Breast epithelium (tissue), 4 donors: ENCODE measurements around the gene ZFHX3. TPM values are rescaled to one million over a fixed set of nuclear protein-coding genes. Genes with fewer than 3 reads are reported as not detected.

Experiments
- DNase-seq, 2 donors: peaks; one replicate each; pipeline ENCODE4 v3.0.0-alpha.2; 2019; ENCODE audit warnings: low spot score in 2 of 2
- H3K27ac ChIP-seq, 2 donors: fragments of 200-600 bp; sonication (generic) in 1 of 2; one replicate each; pipeline ENCODE4 v1.5.1; 2016 to 2019; ENCODE audit warnings: mild to moderate bottlenecking in 1 of 2
- H3K27me3 ChIP-seq, 2 donors: fragments of 200-600 bp; sonication (generic) in 1 of 2; one replicate each; pipeline versions ENCODE4 v1.5.1 to v1.6.0; 2017 to 2019; ENCODE audit warnings: control low read depth in 1 of 2, mild to moderate bottlenecking in 1 of 2
- H3K36me3 ChIP-seq: fragments of 200-600 bp; one replicate; pipeline ENCODE4 v1.5.1; 2019
- H3K4me1 ChIP-seq, 2 donors: fragments of 200-600 bp; sonication (generic); one replicate each; pipeline ENCODE4 v1.5.1; 2016 to 2019; ENCODE audit warnings: control low read depth in 1 of 2
- H3K4me3 ChIP-seq, 3 donors: fragments of 200-600 bp; sonication (generic); 1 replicate in 2 of 3; 2 replicates in 1 of 3; pipeline ENCODE4 v1.5.1; 2016 to 2019; ENCODE audit warnings: mild to moderate bottlenecking in 3 of 3, moderate library complexity in 2 of 3
- H3K9me3 ChIP-seq, 2 donors: fragments of 200-600 bp; sonication (generic) in 1 of 2; one replicate each; pipeline ENCODE4 v1.5.1; 2016 to 2019; ENCODE audit warnings: control low read depth in 1 of 2
- POLR2A ChIP-seq: fragments of 450-650 bp; IDR thresholded peaks from one replicate; pipeline ENCODE4 v1.6.1; 2016; ENCODE audit warnings: antibody characterized with exemption, mild to moderate bottlenecking, moderate library complexity
- POLR2AphosphoS5 ChIP-seq, 3 donors: sonication (generic); formaldehyde crosslinking; IDR thresholded peaks; one replicate each; pipeline ENCODE4 v1.6.1; 2017; ENCODE audit warnings: antibody characterized with exemption in 3 of 3
- intact Hi-C: fragments of 100-400 bp; cut with DNase I; formaldehyde crosslinking; loops from one replicate; pipeline ENCODE4 v1.15.1; 2023; ENCODE audit warnings: low total_unique reads
- total RNA-seq, 3 donors: library from RNA; depleted of rRNA; stranded (reverse); fragments of >200 nt; gene quantifications; one replicate each; pipeline ENCODE4 v1.1.0, GENCODE V29; 2016
- TF ChIP-seq, protein P1 (sequence below), 3 donors: fragments of 450-650 bp; IDR thresholded peaks; one replicate each; pipeline ENCODE4 v1.5.1; 2016 to 2017; ENCODE audit warnings: antibody characterized with exemption in 3 of 3, mild to moderate bottlenecking in 3 of 3, moderate library complexity in 3 of 3

Gene ZFHX3
- total RNA-seq, 3 donors from 2014 or later = 10.8 to 36.0 (median 11.8) TPM

DNA sequence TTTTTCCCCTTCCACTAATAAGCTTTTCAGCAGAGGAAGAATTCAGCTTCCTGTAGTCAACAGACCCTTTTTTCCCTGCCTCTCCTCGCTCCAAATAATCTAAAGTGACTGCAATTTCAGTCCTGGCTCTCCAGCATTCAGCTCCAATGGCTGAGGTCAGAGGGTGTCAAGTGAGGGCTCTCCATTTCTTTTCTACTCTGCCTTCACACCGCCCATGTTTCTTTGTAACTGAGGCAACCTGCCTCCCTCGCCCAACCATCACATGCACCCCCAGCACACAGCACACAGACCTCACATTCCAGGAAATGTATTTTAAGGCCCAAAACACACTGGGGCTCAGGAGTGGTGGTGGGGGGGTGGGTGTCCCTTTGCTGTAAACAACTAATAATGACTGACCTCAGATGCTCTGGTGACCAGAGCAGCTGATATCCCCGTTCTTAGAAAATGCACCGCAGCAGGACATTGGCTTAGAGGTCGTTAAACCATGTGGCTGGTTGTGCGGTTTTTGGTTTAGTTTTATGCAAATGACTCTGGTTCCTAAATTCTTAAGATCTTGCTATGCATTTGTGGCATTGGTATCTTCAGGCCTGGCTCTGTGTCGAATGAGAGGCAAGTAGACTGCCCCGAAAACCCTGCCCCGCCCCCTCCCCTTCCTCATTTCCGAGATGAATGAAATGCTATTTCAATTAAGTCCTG is 203.6 kb downstream of the ZFHX3 start:
- DNase-seq = no peak
- H3K36me3 ChIP-seq = no peaks in the 10 kb centered on the region
- H3K4me1 ChIP-seq = peaks cover 0 to 3% of the 10 kb centered on the region in 2 donors
- no peaks in the 10 kb centered on the region for H3K27me3 ChIP-seq
- no peak overlapping the region for H3K27ac ChIP-seq
- no peak for TF ChIP-seq POLR2A
- TF ChIP-seq POLR2AphosphoS5 (IDR thresholded peaks at IDR 0.05) = no peak
- TF ChIP-seq, protein P1, sequence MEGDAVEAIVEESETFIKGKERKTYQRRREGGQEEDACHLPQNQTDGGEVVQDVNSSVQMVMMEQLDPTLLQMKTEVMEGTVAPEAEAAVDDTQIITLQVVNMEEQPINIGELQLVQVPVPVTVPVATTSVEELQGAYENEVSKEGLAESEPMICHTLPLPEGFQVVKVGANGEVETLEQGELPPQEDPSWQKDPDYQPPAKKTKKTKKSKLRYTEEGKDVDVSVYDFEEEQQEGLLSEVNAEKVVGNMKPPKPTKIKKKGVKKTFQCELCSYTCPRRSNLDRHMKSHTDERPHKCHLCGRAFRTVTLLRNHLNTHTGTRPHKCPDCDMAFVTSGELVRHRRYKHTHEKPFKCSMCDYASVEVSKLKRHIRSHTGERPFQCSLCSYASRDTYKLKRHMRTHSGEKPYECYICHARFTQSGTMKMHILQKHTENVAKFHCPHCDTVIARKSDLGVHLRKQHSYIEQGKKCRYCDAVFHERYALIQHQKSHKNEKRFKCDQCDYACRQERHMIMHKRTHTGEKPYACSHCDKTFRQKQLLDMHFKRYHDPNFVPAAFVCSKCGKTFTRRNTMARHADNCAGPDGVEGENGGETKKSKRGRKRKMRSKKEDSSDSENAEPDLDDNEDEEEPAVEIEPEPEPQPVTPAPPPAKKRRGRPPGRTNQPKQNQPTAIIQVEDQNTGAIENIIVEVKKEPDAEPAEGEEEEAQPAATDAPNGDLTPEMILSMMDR (IDR thresholded peaks at IDR 0.05) = no peak
- H3K9me3 ChIP-seq = no peaks in the 10 kb centered on the region
- no peak overlapping the region for H3K4me3 ChIP-seq
- intact Hi-C loops = no loop called here

DNA sequence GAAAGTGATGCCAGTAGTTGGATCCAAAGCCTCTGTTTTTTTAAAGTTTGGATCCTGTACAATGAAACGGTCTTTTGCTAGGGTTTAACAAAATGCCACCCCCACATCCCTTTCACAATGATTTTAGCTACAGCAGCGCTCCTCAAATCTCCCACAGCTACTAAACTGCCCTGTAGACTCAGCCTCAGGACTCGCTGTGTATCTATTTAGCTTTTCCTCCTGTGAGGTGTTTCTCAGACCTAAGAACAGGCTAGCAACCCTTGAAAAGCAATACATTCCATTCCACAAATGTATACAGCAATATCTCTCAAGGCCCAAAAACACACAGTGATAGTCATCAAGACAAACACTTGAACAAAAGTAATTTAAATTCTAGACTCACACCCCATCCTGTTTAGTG is 206.4 kb downstream of the ZFHX3 start:
- no peak for DNase-seq
- intact Hi-C loops = no loop called here

DNA sequence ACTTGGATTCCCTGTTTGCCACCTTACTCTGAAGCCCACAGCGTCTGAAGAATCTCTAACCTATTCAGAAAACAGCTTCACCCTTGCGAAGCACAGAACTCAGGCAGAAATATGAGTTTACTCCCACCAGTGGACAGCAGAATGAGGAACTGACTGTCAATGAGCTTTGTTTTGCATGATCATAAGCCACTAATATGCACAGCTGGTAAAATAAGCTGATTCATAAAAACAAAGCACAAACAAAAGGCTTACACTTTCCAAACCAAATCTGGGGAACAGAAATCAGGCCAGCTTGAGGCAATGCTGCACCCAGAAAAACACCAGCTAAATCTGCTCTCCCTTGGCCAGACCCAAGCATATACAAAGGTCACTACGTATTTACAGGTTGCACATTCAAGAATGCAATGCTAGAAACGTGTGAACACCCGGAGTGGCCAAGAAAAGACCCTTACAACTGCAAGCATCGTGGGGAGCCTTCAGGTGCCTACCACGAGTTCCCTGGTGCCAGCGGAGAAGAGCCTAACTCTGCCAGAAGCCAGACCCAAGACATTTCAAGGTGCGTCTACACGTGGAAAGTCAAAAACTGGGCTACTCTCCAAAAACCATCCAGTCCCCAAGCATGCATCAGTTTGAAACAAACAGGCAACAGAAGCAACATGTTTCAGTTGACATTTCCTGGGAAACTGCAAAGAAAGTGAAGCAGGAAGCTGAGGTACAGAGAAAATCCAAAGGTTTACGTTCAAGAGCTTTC is 207.1 kb downstream of the ZFHX3 start:
- H3K4me3 ChIP-seq = no peak overlapping the region
- TF ChIP-seq, protein P1 (IDR thresholded peaks at IDR 0.05) = no peak
- no peak for TF ChIP-seq POLR2A
- no peak for TF ChIP-seq POLR2AphosphoS5 (IDR thresholded peaks at IDR 0.05)
- DNase-seq = no peak
- intact Hi-C loops = no loop called here
- H3K36me3 ChIP-seq = no peaks in the 10 kb centered on the region
- peaks cover 0 to 3% of the 10 kb centered on the region in 2 donors for H3K4me1 ChIP-seq
- no peak overlapping the region for H3K27ac ChIP-seq
- H3K27me3 ChIP-seq = no peaks in the 10 kb centered on the region
- H3K9me3 ChIP-seq = no peaks in the 10 kb centered on the region

More for the DNA sequence above, 206.4 kb downstream of the ZFHX3 start:
- no peak overlapping the region for H3K27ac ChIP-seq
- H3K27me3 ChIP-seq = no peaks in the 10 kb centered on the region
- H3K36me3 ChIP-seq = no peaks in the 10 kb centered on the region
- no peak for TF ChIP-seq POLR2A
- no peak for TF ChIP-seq POLR2AphosphoS5 (IDR thresholded peaks at IDR 0.05)
- TF ChIP-seq, protein P1 (IDR thresholded peaks at IDR 0.05) = no peak
- no peaks in the 10 kb centered on the region for H3K9me3 ChIP-seq
- no peak overlapping the region for H3K4me3 ChIP-seq
- H3K4me1 ChIP-seq = peaks cover 0 to 3% of the 10 kb centered on the region in 2 donors

DNA sequence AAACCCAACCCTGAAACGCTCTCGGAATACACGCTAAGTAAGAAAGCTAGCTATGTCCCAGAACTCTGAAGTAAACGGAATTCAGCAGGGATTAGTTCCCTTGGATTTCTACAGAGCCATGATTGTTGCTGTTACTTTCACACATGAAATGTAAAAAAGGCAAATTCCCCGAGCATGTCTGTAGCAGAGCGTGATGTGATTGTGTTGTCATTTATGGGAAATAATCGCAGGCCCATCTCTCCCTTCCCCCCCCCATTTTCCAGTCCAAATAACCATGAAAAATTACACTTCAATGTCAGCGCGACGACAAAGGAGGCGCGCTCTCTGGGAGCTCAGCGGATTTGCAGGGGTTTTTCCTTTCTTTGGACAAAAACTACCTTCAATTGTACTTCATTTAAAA is 209.0 kb downstream of the ZFHX3 start:
- Histone ChIP-seq H3K9me3 (no peaks in the 10 kb centered on the region), H3K36me3 (no peaks in the 10 kb centered on the region), H3K27ac (no peak overlapping the region), H3K4me3 (no peak overlapping the region), H3K4me1 (peaks cover 0 to 3% of the 10 kb centered on the region in 2 donors), H3K27me3 (no peaks in the 10 kb centered on the region)
- intact Hi-C loops = no loop called here
- no peak for DNase-seq
- TF ChIP-seq POLR2AphosphoS5 (IDR thresholded peaks at IDR 0.05) (no peak), POLR2A (no peak)
- TF ChIP-seq, protein P1 (IDR thresholded peaks at IDR 0.05) = no peak

DNA sequence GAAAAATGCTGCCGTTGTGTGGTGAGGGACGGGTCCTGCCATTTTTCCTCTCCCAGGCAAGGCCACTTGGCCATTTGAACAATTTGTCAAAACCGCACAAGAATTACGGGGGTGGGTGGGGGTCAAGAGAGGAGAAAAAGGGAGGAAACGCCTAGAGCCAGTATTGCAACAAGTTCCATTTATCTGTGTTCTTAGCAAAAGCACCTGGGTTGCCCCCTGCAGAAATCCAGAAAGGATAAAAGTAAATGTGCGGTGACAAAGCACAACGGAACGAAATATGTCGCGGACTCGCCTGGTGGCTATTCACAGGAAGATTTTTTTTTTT is 209.4 kb downstream of the ZFHX3 start:
- Histone ChIP-seq H3K4me1 (peaks cover 0 to 3% of the 10 kb centered on the region in 2 donors), H3K9me3 (no peaks in the 10 kb centered on the region), H3K4me3 (no peak overlapping the region), H3K27ac (no peak overlapping the region), H3K36me3 (no peaks in the 10 kb centered on the region), H3K27me3 (no peaks in the 10 kb centered on the region)
- TF ChIP-seq, protein P1 (IDR thresholded peaks at IDR 0.05) = no peak
- TF ChIP-seq POLR2A = no peak
- TF ChIP-seq POLR2AphosphoS5 (IDR thresholded peaks at IDR 0.05) = no peak
- intact Hi-C loops = no loop called here
- no peak for DNase-seq
